Caco-2 (cell line): ENCODE measurements around the gene PCNP. TPM values are rescaled to one million over a fixed set of nuclear protein-coding genes. Genes with fewer than 3 reads are reported as not detected.

Experiments
- BruUV-seq: library from RNA; stranded (reverse); fragments of 400-500 nt; replicated peaks from 2 replicates; lab custom pipeline; 2021; lab: Mats Ljungman, UMichigan
- CTCF ChIA-PET: fragments of 300-600 bp; sonication (Branson Sonifier 250); formaldehyde crosslinking; loops from one replicate; lab custom pipeline; 2022; ENCODE audit warnings: antibody characterized with exemption; lab: Charles Lee
- POLR2A ChIA-PET: fragments of 300-600 bp; sonication (Branson Sonifier 250); formaldehyde crosslinking; loops from one replicate; lab custom pipeline; 2022; ENCODE audit warnings: antibody characterized with exemption; lab: Charles Lee
- DNase-seq, 2 experiments: peaks; one replicate each; pipeline versions ENCODE4 v3.0.0 to v3.0.0-alpha.2; 2020 to 2022
- H3K27me3 ChIP-seq: replicated peaks from 2 replicates; pipeline ENCODE4 v1.6.0; 2011; ENCODE audit warnings: low read length; ENCODE audit not compliant: control insufficient read depth, insufficient read depth
- H3K36me3 ChIP-seq: 2 replicates; pipeline ENCODE4 v1.5.1; 2011; ENCODE audit warnings: low read length; ENCODE audit not compliant: control insufficient read depth, insufficient read depth
- H3K4me1 ChIP-seq: fragments of 250-450 bp; sonication (Bioruptor Pico); 2 replicates; pipeline ENCODE4 v1.5.1; 2020; ENCODE audit warnings: mild to moderate bottlenecking
- H3K4me3 ChIP-seq: 2 replicates; pipeline ENCODE4 v1.5.1; 2011; ENCODE audit warnings: low read depth, mild to moderate bottlenecking, control low read depth, low read length
- H3K9me3 ChIP-seq: fragments of 250-450 bp; sonication (Bioruptor Pico); 2 replicates; pipeline ENCODE4 v1.5.1; 2020; ENCODE audit warnings: mild to moderate bottlenecking, moderate library complexity
- H3K27ac Mint-ChIP-seq: one replicate; pipeline ENCODE4 v1.8.0; 2022; ENCODE audit warnings: mixed read lengths; ENCODE audit not compliant: unreplicated experiment
- H3K27me3 Mint-ChIP-seq: one replicate; pipeline ENCODE4 v1.8.0; 2022; ENCODE audit warnings: mixed read lengths; ENCODE audit not compliant: insufficient read depth, unreplicated experiment
- H3K36me3 Mint-ChIP-seq: one replicate; pipeline ENCODE4 v1.8.0; 2022; ENCODE audit warnings: mild to moderate bottlenecking, mixed read lengths; ENCODE audit not compliant: insufficient read depth, unreplicated experiment
- H3K4me1 Mint-ChIP-seq: one replicate; pipeline ENCODE4 v1.8.0; 2022; ENCODE audit warnings: low read depth, mixed read lengths; ENCODE audit not compliant: unreplicated experiment
- H3K4me3 Mint-ChIP-seq: one replicate; pipeline ENCODE4 v1.8.0; 2022; ENCODE audit warnings: mild to moderate bottlenecking, moderate library complexity, mixed read lengths; ENCODE audit not compliant: unreplicated experiment
- H3K9me3 Mint-ChIP-seq: one replicate; pipeline ENCODE4 v1.8.0; 2022; ENCODE audit warnings: mixed read lengths; ENCODE audit not compliant: unreplicated experiment
- intact Hi-C: fragments of 100-400 bp; cut with micrococcal nuclease; formaldehyde crosslinking; loops from one replicate; pipeline ENCODE4 v1.10.0; 2022; ENCODE audit not compliant: unreplicated experiment
- total RNA-seq: library from RNA; stranded (reverse); gene quantifications from 2 replicates; pipeline ENCODE4 v1.2.3, GENCODE V29; 2022
- TF ChIP-seq, protein P1 (sequence below), 2 experiments: fragments of 200-600 bp in 1 of 2; IDR thresholded peaks; 1 replicate in 1 of 2; 2 replicates in 1 of 2; pipeline versions ENCODE4 v1.5.1 to v1.8.0; 2011 to 2022; ENCODE audit warnings: antibody characterized with exemption in 1 of 2, control low read depth in 1 of 2, inconsistent platforms in 1 of 2, low read depth in 1 of 2, low read length in 1 of 2, mild to moderate bottlenecking in 1 of 2, moderate library complexity in 1 of 2; ENCODE audit not compliant: insufficient read depth in 1 of 2, severe bottlenecking in 1 of 2, unreplicated experiment in 1 of 2

Gene PCNP
- total RNA-seq, 1 experiment from 2014 or later = 141 TPM

DNA sequence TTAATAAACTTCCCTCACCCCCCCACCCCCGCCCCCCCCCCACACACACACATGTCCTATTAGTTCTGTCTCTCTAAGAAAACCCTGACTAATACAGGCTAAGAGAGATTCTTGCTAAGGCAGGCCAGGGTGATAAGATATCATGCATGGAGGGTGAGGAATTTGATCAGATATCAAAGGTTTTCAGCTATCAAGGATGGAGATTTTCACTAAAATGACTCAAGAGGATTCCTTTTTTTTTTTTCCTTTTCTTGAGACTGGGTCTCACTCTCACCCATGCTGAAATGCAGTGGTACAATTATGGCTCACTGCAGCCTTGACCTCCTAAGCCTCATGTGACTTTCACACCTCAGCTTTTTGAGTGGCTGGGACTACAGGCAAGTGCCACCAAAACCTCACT is 46.1 kb upstream of the PCNP start:
- Histone ChIP-seq H3K36me3 (no peaks in the 10 kb centered on the region), H3K4me1 (peaks cover 8% of the 10 kb centered on the region), H3K27me3 (no peaks in the 10 kb centered on the region), H3K9me3 (0 out of 2 replicates have a peak, but pooled peaks cover 8% of the 10 kb centered on the region), H3K4me3 (no peak overlapping the region)
- Mint-ChIP-seq H3K27ac (no peak overlapping the region), H3K4me3 (no peak overlapping the region), H3K9me3 (peaks cover 16% of the 10 kb centered on the region), H3K4me1 (peaks cover 10% of the 10 kb centered on the region), H3K27me3 (no peaks in the 10 kb centered on the region), H3K36me3 (no peaks in the 10 kb centered on the region)
- ChIA-PET POLR2A (no interaction called here), CTCF (no interaction called here)
- no peak for DNase-seq
- TF ChIP-seq, protein P1, sequence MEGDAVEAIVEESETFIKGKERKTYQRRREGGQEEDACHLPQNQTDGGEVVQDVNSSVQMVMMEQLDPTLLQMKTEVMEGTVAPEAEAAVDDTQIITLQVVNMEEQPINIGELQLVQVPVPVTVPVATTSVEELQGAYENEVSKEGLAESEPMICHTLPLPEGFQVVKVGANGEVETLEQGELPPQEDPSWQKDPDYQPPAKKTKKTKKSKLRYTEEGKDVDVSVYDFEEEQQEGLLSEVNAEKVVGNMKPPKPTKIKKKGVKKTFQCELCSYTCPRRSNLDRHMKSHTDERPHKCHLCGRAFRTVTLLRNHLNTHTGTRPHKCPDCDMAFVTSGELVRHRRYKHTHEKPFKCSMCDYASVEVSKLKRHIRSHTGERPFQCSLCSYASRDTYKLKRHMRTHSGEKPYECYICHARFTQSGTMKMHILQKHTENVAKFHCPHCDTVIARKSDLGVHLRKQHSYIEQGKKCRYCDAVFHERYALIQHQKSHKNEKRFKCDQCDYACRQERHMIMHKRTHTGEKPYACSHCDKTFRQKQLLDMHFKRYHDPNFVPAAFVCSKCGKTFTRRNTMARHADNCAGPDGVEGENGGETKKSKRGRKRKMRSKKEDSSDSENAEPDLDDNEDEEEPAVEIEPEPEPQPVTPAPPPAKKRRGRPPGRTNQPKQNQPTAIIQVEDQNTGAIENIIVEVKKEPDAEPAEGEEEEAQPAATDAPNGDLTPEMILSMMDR (IDR thresholded peaks at IDR 0.05; ENCODE audit: insufficient read depth in 1 of 2, low read depth in 1 of 2, low read length in 1 of 2, severe bottlenecking in 1 of 2, unreplicated experiment in 1 of 2) = no peak
- intact Hi-C loops = no loop called here
- no TSS peak for BruUV-seq

DNA sequence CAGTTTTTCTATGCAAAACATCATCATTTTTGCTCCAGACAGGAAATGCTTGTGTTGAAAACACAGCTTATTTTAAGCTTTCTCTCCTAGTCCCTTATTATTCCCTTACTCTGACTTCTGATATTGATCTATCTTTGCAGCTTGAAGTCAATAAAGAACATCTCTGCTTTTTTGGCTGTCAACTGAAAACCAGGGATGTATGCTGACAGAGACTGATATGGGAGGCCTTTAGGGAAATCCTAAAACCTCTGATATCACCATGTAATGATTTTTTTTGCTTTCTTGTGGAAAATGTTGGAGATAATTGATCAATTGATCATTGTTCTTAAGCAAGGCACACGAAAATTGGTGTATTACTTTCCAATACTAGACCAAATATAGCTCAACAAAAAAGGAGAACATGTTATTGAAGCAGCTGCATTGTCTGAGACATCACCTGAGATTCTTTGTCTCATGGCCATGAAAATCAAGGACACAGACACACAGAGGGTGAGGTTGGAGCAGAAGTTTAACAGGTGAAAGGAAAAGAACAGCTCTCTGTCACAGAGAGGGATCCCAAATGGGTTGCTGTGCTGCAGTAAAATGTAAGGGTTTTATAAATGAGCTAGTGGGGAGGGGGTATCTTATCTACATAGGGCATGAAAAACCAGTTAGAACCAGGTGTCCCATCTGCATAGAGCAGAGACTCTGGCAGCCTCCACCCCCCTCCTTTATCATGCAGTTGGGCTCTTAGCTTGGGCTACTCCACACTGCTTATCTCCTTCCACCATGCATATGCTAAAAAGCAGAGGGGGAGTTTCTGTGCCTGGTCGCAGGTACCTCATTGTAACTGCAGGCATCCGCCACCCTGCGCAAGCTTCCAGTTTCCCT is 43.9 kb upstream of the PCNP start:
- H3K36me3 ChIP-seq = no peaks in the 10 kb centered on the region
- peaks cover 12% of the 10 kb centered on the region for H3K4me1 ChIP-seq
- Mint-ChIP-seq H3K4me1 (peaks cover 16% of the 10 kb centered on the region), H3K4me3 (no peak overlapping the region), H3K9me3 (peaks cover 16% of the 10 kb centered on the region), H3K27me3 (no peaks in the 10 kb centered on the region), H3K27ac (no peak overlapping the region), H3K36me3 (no peaks in the 10 kb centered on the region)
- no peak overlapping the region for H3K4me3 ChIP-seq
- H3K9me3 ChIP-seq = 0 out of 2 replicates have a peak, but pooled peaks cover 8% of the 10 kb centered on the region
- no peak for DNase-seq
- no TSS peak for BruUV-seq
- TF ChIP-seq, protein P1 (IDR thresholded peaks at IDR 0.05; ENCODE audit: insufficient read depth in 1 of 2, low read depth in 1 of 2, low read length in 1 of 2, severe bottlenecking in 1 of 2, unreplicated experiment in 1 of 2) = no peak
- no peaks in the 10 kb centered on the region for H3K27me3 ChIP-seq
- intact Hi-C loops = no loop called here
- ChIA-PET CTCF (no interaction called here), POLR2A (no interaction called here)

DNA sequence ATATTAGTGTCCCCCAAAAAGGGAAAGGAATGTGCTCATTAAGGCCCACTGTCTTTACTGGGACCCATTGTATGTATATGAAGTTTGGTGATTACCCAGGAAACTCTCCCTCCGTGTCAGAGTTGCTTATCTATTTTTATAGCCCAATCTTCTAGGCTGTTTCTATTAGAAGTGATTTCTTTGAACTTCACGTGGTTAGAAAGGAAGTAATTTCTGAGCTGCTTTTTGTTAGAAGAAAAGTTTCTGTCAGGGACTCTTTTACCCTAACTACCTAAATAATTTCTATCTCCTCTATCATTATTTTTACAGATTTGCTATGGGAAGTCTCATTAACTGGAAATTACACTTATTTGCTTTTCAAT is 43.3 kb upstream of the PCNP start:
- peaks cover 16% of the 10 kb centered on the region for H3K9me3 Mint-ChIP-seq
- no peaks in the 10 kb centered on the region for H3K36me3 ChIP-seq

More for the DNA sequence above, 43.3 kb upstream of the PCNP start:
- TF ChIP-seq, protein P1 (IDR thresholded peaks at IDR 0.05; ENCODE audit: insufficient read depth in 1 of 2, low read depth in 1 of 2, low read length in 1 of 2, severe bottlenecking in 1 of 2, unreplicated experiment in 1 of 2) = no peak
- H3K9me3 ChIP-seq = 0 out of 2 replicates have a peak, but pooled peaks cover 8% of the 10 kb centered on the region
- intact Hi-C loops = no loop called here
- POLR2A ChIA-PET = no interaction called here
- Mint-ChIP-seq H3K4me1 (peaks cover 16% of the 10 kb centered on the region), H3K4me3 (no peak overlapping the region), H3K27me3 (no peaks in the 10 kb centered on the region), H3K27ac (no peak overlapping the region), H3K36me3 (no peaks in the 10 kb centered on the region)
- BruUV-seq = no TSS peak
- H3K27me3 ChIP-seq = no peaks in the 10 kb centered on the region
- CTCF ChIA-PET = no interaction called here
- no peak for DNase-seq
- H3K4me1 ChIP-seq = peaks cover 12% of the 10 kb centered on the region
- no peak overlapping the region for H3K4me3 ChIP-seq
